Trophoblast cell (in vitro differentiated cells and primary cell): ENCODE data around the gene VAMP3.

ENCODE experiments used
- DNase-seq, 2 donors: peaks; one replicate each; pipeline ENCODE4 v3.0.0-alpha.2; 2016
- H2AFZ ChIP-seq: 2 replicates; pipeline ENCODE4 v1.6.1; 2013; ENCODE audit warnings: low read length, moderate library complexity, mild to moderate bottlenecking; ENCODE audit not compliant: insufficient read depth, poor library complexity
- H2AK5ac ChIP-seq: 2 replicates; pipeline ENCODE4 v1.6.1; 2013; ENCODE audit warnings: mild to moderate bottlenecking, low read length
- H2BK120ac ChIP-seq: 2 replicates; pipeline ENCODE4 v1.6.1; 2013; ENCODE audit warnings: low read length, mild to moderate bottlenecking, moderate library complexity; ENCODE audit not compliant: insufficient read depth, poor library complexity
- H2BK12ac ChIP-seq: 2 replicates; pipeline ENCODE4 v1.6.1; 2013; ENCODE audit warnings: mild to moderate bottlenecking, low read length, moderate library complexity
- H2BK5ac ChIP-seq: 2 replicates; pipeline ENCODE4 v1.6.1; 2013; ENCODE audit warnings: low read length, low read depth, moderate library complexity, mild to moderate bottlenecking; ENCODE audit not compliant: poor library complexity
- H3K14ac ChIP-seq: 2 replicates; pipeline ENCODE4 v1.6.1; 2013; ENCODE audit warnings: mild to moderate bottlenecking, low read length
- H3K18ac ChIP-seq: 2 replicates; pipeline ENCODE4 v1.6.1; 2013; ENCODE audit warnings: mild to moderate bottlenecking, low read length
- H3K23ac ChIP-seq: 2 replicates; pipeline ENCODE4 v1.6.1; 2013; ENCODE audit warnings: low read length
- H3K27ac ChIP-seq: 2 replicates; pipeline ENCODE4 v1.5.1; 2013; ENCODE audit warnings: low read depth, mild to moderate bottlenecking, inconsistent platforms, low read length, moderate library complexity
- H3K27me3 ChIP-seq: 2 replicates; pipeline ENCODE4 v1.6.1; 2013; ENCODE audit warnings: inconsistent platforms, mild to moderate bottlenecking, low read length, moderate library complexity; ENCODE audit not compliant: insufficient read depth
- H3K36me3 ChIP-seq, 2 experiments: 1 replicate in 1 of 2; 2 replicates in 1 of 2; pipeline ENCODE4 v1.6.1; 2013; ENCODE audit warnings: low read length in 2 of 2, mild to moderate bottlenecking in 2 of 2, moderate library complexity in 1 of 2; ENCODE audit not compliant: insufficient read depth in 2 of 2, control insufficient read depth in 1 of 2
- H3K4ac ChIP-seq: 2 replicates; pipeline ENCODE4 v1.6.1; 2013; ENCODE audit warnings: low read depth, mild to moderate bottlenecking, low read length, moderate library complexity
- H3K4me1 ChIP-seq, 2 experiments: 1 replicate in 1 of 2; 2 replicates in 1 of 2; pipeline ENCODE4 v1.6.1; 2013; ENCODE audit warnings: low read length in 2 of 2, mild to moderate bottlenecking in 2 of 2, moderate library complexity in 1 of 2; ENCODE audit not compliant: insufficient read depth in 2 of 2, control insufficient read depth in 1 of 2
- H3K4me2 ChIP-seq: 2 replicates; pipeline ENCODE4 v1.6.1; 2013; ENCODE audit warnings: inconsistent platforms, mild to moderate bottlenecking, low read length, moderate library complexity
- H3K4me3 ChIP-seq: 2 replicates; pipeline ENCODE4 v1.5.1; 2013; ENCODE audit warnings: mild to moderate bottlenecking, low read depth, low read length, inconsistent platforms
- H3K79me1 ChIP-seq: one replicate; pipeline ENCODE4 v1.6.1; 2013; ENCODE audit warnings: low read length
- H3K79me2 ChIP-seq: 2 replicates; pipeline ENCODE4 v1.6.1; 2013; ENCODE audit warnings: low read length, mild to moderate bottlenecking; ENCODE audit not compliant: control insufficient read depth, insufficient read depth, poor library complexity
- H3K9ac ChIP-seq: 2 replicates; pipeline ENCODE4 v1.6.1; 2013; ENCODE audit warnings: mild to moderate bottlenecking, low read length
- H3K9me3 ChIP-seq: 2 replicates; pipeline ENCODE4 v1.6.1; 2013; ENCODE audit warnings: low read depth, mild to moderate bottlenecking, control low read depth, inconsistent platforms, low read length; ENCODE audit not compliant: insufficient read depth
- H4K12ac ChIP-seq: 2 replicates; pipeline ENCODE4 v1.6.1; 2013; ENCODE audit warnings: low read depth, mild to moderate bottlenecking, low read length, moderate library complexity
- H4K8ac ChIP-seq: 2 replicates; pipeline ENCODE4 v1.6.1; 2013; ENCODE audit warnings: low read depth, mild to moderate bottlenecking, low read length, moderate library complexity
- H4K91ac ChIP-seq: one replicate; pipeline ENCODE4 v1.6.1; 2013; ENCODE audit warnings: low read depth, mild to moderate bottlenecking, low read length, moderate library complexity
- WGBS: extraction: QIAGEN DNeasy Blood & Tissue Kit; methylation state at CpG from one replicate; pipeline ENCODE4 v1.1.7; 2013; ENCODE audit warnings: missing lambda C conversion rate; ENCODE audit not compliant: insufficient read length, insufficient coverage; ENCODE audit errors: extremely low coverage; 5-methylcytosine and 5-hydroxymethylcytosine counted together

VAMP3 gene

DNA sequence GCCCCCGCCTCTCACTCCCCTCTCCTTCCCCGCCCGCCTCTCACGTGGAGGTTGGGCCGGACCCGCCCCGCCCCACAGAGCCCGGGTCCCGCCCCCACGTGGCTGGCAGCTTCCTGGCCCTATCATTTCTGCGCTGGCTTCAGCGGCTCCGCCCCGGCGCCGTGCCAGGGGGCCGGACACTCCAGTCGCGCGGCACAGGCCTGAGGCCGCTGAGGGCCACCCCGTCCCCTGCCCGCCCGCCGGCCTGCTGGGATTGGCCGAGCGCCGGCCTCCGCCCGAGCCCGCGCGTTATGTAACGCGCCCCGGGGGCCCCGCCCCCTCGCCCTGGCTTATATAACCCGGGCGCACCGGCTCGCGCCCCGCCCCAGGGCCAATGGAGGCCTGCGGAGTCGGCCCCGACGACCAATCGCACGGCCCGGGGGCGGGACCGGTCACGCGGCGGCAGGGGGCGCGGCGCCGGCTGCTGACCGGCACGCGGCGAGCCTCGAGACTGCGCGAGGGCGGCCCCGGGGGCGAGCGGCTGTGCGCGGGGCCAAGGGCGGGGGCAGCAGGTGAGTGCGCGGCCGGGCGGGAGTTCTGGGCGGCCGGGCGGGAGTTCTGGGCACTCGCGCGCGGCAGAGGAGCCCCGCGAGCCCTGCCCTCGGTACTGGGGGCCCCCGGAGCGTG, 12.9 kb downstream of the VAMP3 start, which contains the start of gene PER3:
Gene PER3, plus strand, starts transcription at position 466 of the 666 bp plus-strand sequence. CDS start 587 bp downstream, outside the sequence.
- Histone ChIP-seq H4K12ac (no peak within 1 kb of the TSS), H4K91ac (peak within 1 kb of the TSS; percentile 84), H3K4ac (no peak within 1 kb of the TSS), H4K8ac (peak within 1 kb of the TSS; percentile 74), H3K4me2 (peak within 1 kb of the TSS; percentile 93), H3K4me1 (peaks cover 5 to 8% of the 10 kb centered on the region in 2 experiments), H3K27me3 (peaks cover 3% of the 10 kb centered on the region), H3K79me1 (peaks cover 6% of the 10 kb centered on the region), H2AFZ (peak within 1 kb of the TSS; percentile 74), H2BK5ac (peak within 1 kb of the TSS; percentile 57), H2AK5ac (no peak within 1 kb of the TSS), H3K36me3 (peaks cover 0 to 9% of the 10 kb centered on the region in 2 experiments), H3K9me3 (peaks cover 5% of the 10 kb centered on the region), H3K79me2 (peaks cover 2% of the 10 kb centered on the region), H2BK12ac (peak within 1 kb of the TSS; percentile 67), H3K23ac (no peak within 1 kb of the TSS), H3K18ac (peak within 1 kb of the TSS; percentile 43), H3K14ac (peak within 1 kb of the TSS; percentile 60), H3K9ac (peak within 1 kb of the TSS; percentile 19), H2BK120ac (peak within 1 kb of the TSS; percentile 22), H3K27ac (no peak within 1 kb of the TSS), H3K4me3 (peak within 1 kb of the TSS; percentile 68)
- DNase-seq: peak; percentile 96 to 97
- whole genome bisulfite sequencing: no CpG with 5 or more reads among the region's 90 CpGs

DNA sequence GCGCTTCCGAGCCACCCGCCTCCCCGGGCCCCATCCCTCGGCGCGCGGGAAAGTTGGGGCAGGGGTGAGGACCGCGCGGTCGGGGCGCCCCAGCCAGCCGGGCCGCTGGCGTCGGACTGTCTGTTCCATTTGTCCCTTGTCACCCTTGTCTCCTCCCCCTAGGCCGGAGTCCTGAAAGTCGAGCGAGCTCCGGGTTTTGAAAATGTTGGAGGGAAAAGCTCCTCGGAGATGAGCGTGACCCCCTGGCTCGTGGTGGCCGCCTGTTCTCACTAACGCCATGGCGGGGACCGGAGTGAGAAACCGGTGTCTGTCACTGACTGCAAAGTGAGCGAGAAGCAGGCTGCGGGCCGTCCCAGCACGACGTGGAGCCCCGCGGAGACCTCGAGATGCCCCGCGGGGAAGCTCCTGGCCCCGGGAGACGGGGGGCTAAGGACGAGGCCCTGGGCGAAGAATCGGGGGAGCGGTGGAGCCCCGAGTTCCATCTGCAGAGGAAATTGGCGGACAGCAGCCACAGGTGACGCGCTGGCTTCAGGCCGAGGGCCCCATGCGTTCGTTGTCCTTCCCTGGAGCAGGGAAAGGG, 13.5 kb downstream of the VAMP3 start:
- H3K27me3 ChIP-seq: peaks cover 3% of the 10 kb centered on the region
- H3K27ac ChIP-seq: no peak overlapping the region
- peak overlapping the region; percentile 67 for H2BK12ac ChIP-seq
- no peak overlapping the region for H3K9ac ChIP-seq
- peaks cover 0 to 7% of the 10 kb centered on the region in 2 experiments for H3K36me3 ChIP-seq
- H3K14ac ChIP-seq: peak overlapping the region; percentile 56
- peak overlapping the region; percentile 53 for H3K4me2 ChIP-seq
- H3K79me2 ChIP-seq: peaks cover 2% of the 10 kb centered on the region
- H3K18ac ChIP-seq: peak overlapping the region; percentile 43
- no CpG with 5 or more reads among the region's 52 CpGs for WGBS
- H4K12ac ChIP-seq: no peak overlapping the region
- H2BK5ac ChIP-seq: peak overlapping the region; percentile 57
- H2AK5ac ChIP-seq: no peak overlapping the region
- H3K23ac ChIP-seq: no peak overlapping the region
- DNase-seq: no peak
- no peak overlapping the region for H2BK120ac ChIP-seq
- peaks cover 6% of the 10 kb centered on the region for H3K79me1 ChIP-seq
- H3K4me1 ChIP-seq: peaks cover 5 to 8% of the 10 kb centered on the region in 2 experiments
- peak overlapping the region; percentile 49 for H3K4me3 ChIP-seq
- peaks cover 5% of the 10 kb centered on the region for H3K9me3 ChIP-seq
- peak overlapping the region; percentile 84 for H4K91ac ChIP-seq
- peak overlapping the region; percentile 74 for H2AFZ ChIP-seq
- H4K8ac ChIP-seq: peak overlapping the region; percentile 39
- H3K4ac ChIP-seq: no peak overlapping the region

DNA sequence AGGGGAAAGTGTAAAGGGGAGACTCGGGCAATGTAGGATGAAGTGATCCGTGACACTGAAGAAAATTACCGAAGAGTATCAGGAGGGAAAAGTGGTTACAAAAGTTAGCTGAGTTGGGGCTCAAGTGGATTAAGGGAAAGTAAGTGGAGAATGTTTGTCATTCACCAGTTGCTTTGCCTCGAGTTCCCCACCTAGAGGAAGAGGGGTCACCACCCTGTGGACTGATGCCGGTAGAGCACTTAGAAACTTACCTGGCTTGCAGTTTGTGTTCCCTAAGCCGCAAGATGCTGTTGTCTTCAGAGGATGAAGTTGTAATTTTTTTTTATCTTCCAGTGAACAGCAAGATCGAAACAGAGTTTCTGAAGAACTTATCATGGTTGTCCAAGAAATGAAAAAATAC, 14.0 kb downstream of the VAMP3 start:
- Histone ChIP-seq H2BK12ac (no peak overlapping the region), H3K4me1 (peaks cover 5 to 8% of the 10 kb centered on the region in 2 experiments), H2BK5ac (no peak overlapping the region), H4K8ac (no peak overlapping the region), H4K91ac (no peak overlapping the region), H3K23ac (no peak overlapping the region), H2BK120ac (no peak overlapping the region), H4K12ac (no peak overlapping the region), H3K79me2 (peaks cover 2% of the 10 kb centered on the region), H3K18ac (no peak overlapping the region), H3K4me3 (no peak overlapping the region), H3K4me2 (no peak overlapping the region), H2AK5ac (no peak overlapping the region), H3K9me3 (peaks cover 5% of the 10 kb centered on the region), H3K9ac (no peak overlapping the region), H3K14ac (no peak overlapping the region), H3K27ac (no peak overlapping the region), H3K4ac (no peak overlapping the region), H3K27me3 (peaks cover 3% of the 10 kb centered on the region), H3K36me3 (peaks cover 0 to 6% of the 10 kb centered on the region in 2 experiments), H2AFZ (no peak overlapping the region), H3K79me1 (peaks cover 6% of the 10 kb centered on the region)
- WGBS: no CpG with 5 or more reads among the region's 7 CpGs
- no peak for DNase-seq

DNA sequence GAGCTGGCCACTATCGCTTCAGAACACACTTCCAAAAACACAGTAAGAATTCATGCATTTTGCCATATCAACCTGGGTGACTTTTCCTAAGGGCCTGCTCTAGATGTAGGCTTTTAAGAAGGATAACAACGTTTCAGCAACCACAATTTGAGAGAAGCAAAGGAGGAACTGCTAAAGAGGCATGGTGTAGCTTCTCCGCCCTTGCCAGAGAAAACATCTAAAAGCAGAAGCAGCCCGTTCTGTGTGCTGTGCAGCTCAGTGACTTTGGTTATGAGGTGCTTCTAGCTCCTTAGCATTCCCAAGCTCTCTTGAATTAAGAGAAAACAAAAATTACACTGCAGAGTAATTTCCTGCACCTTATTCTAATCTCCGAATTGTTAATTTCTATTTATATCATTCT, 15.7 kb downstream of the VAMP3 start:
- peaks cover 5 to 8% of the 10 kb centered on the region in 2 experiments for H3K4me1 ChIP-seq
- no peak overlapping the region for H3K27ac ChIP-seq
- H3K9ac ChIP-seq: no peak overlapping the region
- no peak overlapping the region for H2BK12ac ChIP-seq
- H2BK5ac ChIP-seq: no peak overlapping the region
- no peak for DNase-seq
- no peak overlapping the region for H3K18ac ChIP-seq
- H3K14ac ChIP-seq: no peak overlapping the region
- no peak overlapping the region for H3K4ac ChIP-seq
- no CpG with 5 or more reads among the region's 5 CpGs for WGBS
- H3K79me2 ChIP-seq: peaks cover 2% of the 10 kb centered on the region
- no peak overlapping the region for H2AFZ ChIP-seq
- no peak overlapping the region for H4K91ac ChIP-seq
- peaks cover 11% of the 10 kb centered on the region for H3K9me3 ChIP-seq
- H3K4me2 ChIP-seq: no peak overlapping the region
- no peak overlapping the region for H2AK5ac ChIP-seq
- H4K12ac ChIP-seq: no peak overlapping the region
- no peaks in the 10 kb centered on the region for H3K36me3 ChIP-seq
- no peak overlapping the region for H2BK120ac ChIP-seq
- no peak overlapping the region for H4K8ac ChIP-seq
- peaks cover 3% of the 10 kb centered on the region for H3K27me3 ChIP-seq
- H3K4me3 ChIP-seq: no peak overlapping the region
- no peak overlapping the region for H3K23ac ChIP-seq
- H3K79me1 ChIP-seq: peaks cover 6% of the 10 kb centered on the region
